GM21786 (cell line): ENCODE measurements around the gene CCDC137.
"Not testable (repeated sequence)": the region's sequence is repeated elsewhere in the genome, so short reads cannot be mapped to it uniquely, and the experiment has no call there.

Experiments
- ATAC-seq: cut with Tn5 transposase; IDR thresholded peaks from one replicate; pipeline ENCODE4 v1.9.1; 2021; ENCODE audit not compliant: unreplicated experiment

CCDC137 gene

GRCh38 chr17:81648707-81649085 is 17.8 kb upstream of the CCDC137 start:
- ATAC-seq = no peak

- ATAC-seq = no peak
Observed at GRCh38 chr17:81650951-81651350, 15.6 kb upstream of the CCDC137 start.

DNA sequence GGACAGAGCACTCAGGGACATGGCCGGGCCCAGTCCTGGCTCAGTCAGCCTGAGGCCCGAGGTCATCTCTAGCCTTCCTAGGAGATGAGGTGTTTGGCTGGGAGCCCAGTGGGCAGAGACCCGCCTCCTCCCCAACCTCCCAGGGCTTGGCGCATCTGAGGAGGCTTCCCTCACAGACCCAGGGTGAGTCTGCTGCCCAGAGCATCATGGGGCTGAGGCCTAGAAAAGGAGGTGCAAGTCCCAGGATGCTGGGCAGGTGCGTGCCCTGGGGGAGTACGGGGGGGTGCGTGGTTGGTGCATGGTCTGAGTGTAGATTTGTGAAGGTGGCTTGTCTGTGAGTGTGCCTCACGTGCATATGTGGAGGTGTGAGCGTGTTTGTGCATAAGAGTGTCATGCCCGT is 14.8 kb upstream of the CCDC137 start:
- no peak for ATAC-seq

- ATAC-seq = no peak
Observed at GRCh38 chr17:81652906-81653771, 13.4 kb upstream of the CCDC137 start.

DNA sequence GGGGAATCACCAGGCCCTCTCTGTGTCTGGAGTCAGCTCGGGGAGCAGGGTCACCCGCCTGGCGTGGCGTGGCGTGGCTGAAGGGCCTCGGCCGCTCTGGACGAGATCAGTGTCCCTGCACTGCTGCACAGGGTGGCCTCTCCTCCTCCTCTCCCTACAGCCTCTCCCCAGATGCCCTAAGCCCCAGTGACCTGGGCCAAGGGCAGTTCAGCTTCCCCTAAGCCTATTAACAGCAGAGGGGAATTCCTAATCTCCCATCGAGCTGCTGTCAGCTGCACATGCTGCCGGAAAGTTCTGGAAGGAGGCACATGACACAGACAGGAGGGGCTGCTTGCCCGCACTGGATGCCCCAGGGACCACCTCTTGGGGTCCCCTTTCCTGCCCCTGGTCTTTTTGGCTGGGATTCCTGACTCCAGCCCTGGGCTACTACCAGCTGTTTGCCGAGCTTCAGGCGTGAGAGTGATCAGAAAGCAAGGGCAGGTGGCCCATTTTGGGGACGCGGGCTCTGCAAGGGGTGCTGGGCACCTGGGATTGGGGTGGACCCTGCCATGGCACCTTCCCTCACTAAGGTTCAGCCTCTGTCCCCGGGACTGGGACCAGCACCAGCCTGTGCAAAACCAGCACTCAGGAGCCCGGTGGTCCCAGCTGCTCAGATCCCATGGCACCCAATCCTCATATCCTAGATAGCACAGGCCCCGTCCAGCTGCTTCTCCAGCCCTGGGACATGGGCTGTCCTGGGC is 11.0 kb upstream of the CCDC137 start:
- ATAC-seq = no peak

GRCh38 chr17:81656118-81656743 is 10.3 kb upstream of the CCDC137 start, which contains the start of gene PDE6G:
Gene PDE6G, minus strand, starts transcription at chr17:81656542. Its CDS starts 3,237 bp downstream, at chr17:81653305.
- ATAC-seq = no peak

DNA sequence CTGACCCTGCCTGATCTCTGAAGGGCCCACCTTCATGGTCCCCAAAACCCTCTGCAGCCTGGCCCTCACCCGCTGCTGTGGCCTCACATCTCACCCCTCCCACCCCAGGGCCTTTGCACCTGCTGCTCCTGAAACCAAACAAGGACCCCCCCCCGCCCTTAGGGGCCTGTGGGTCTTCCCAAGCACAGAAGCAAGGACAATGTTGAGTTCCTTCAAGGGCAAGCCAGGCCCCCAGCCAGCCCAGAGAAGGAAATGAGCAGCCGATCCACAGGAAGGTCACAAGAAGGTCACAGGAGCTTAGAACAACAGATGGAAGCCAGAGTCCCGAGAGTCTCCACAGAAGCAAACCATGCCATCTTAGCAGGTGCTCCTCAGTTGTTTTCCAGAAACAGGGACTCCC is 9.7 kb upstream of the CCDC137 start:
- ATAC-seq = no peak

DNA sequence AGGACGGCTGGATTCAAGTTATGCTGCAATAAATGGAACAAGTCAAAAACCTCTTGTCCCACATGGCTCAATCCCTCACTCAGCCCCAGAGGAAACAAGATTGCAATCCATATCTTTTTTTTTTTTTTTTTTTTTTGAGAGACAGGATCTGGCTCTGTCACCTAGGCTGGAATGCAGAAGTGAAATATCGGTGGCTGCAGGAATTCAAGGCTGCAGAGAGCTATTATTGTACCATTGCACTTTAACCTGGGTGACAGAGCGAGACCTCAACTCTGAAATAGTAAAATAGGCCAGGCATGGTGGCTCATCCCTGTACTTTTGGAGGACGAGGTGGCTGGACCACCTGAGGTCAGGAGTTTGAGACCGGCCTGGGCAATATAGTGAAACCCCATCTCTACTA is 7.5 kb upstream of the CCDC137 start:
- no peak for ATAC-seq

- ATAC-seq = no peak
Observed at GRCh38 chr17:81660441-81660840, 6.1 kb upstream of the CCDC137 start.

DNA sequence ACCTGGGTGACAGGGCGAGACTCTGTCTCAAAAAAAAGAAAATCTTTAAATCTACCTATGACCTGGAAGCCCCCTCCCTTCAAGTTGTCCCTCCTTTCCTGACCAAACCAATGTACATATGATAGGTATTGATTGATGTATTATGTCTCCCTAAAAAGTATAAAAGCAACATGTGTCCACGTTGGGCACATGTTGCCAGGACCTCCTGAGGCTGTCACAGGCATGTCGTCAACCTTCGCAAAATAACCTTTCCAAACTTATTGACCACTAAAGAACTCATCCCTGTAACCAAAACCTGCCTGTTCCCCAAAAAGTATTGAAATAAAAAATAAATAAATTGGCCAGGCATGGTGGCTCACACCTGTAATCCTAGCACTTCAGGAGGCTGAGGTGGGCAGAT is 4.5 kb upstream of the CCDC137 start:
- ATAC-seq = no peak

- no peak for ATAC-seq
Observed at GRCh38 chr17:81664051-81664470, 2.5 kb upstream of the CCDC137 start.

- ATAC-seq = no peak
Observed at GRCh38 chr17:81665205-81666091, 1.1 kb upstream of the CCDC137 start.

- peak; percentile 4 for ATAC-seq
Observed at GRCh38 chr17:81666092-81666341, 520 bp upstream of the CCDC137 start.

DNA sequence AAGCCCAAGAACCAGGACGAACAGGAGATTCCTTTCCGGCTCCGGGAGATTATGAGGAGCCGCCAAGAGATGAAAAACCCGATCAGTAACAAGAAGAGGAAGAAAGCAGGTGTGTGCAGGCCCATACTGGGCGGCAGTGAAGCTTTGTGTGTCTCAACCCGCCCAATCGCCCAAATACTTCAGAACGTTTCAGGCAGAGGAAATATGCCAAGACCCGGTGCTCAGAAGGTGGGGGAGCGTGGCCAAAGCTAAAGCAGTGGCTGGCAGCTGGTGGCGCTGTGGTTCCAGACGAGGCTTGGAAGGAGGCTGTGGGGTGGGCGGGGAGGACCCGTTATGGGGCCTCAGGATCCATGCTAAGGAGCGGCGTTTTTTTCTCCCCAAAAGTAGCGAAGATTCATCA is 1.2 kb downstream of the CCDC137 start:
- no peak for ATAC-seq

- ATAC-seq = no peak
Observed at GRCh38 chr17:81672504-81672903, 6.0 kb downstream of the CCDC137 start.

- ATAC-seq = no peak
Observed at GRCh38 chr17:81672954-81673353, 6.4 kb downstream of the CCDC137 start.

GRCh38 chr17:81673561-81674258 is 7.2 kb downstream of the CCDC137 start:
- no peak for ATAC-seq

DNA sequence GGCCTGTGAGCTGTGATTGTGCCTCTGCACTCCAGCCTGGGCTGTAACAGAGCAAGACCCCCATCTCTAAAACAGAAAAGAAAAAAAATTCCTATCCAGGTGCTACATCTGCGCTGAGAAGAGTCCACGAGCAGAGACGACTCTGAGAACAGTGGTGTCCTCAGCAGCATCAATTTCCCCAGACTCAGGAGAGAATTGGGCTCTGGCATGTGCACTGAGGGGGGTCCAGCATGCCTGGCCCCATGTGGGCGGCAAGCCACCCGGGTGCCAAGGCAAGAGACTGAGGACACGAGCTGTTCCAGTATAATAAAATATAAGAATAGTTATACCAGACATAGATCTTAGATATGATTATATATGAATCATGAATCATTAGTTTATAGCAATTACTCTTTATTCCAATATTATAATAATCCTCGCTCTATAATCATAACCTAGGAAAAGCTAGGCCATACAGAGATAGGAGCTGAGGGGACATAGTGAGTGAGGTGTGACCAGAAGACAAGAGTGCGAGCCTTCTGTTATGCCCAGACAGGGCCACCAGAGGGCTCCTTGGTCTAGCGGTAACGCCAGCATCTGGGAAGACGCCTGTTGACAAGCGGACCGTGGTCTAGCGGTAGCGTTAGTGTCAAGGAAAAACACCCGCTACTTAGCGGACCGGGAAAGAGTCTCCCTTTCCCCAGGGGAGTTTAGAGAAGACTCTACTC is 9.1 kb downstream of the CCDC137 start:
- ATAC-seq = not testable (repeated sequence)

DNA sequence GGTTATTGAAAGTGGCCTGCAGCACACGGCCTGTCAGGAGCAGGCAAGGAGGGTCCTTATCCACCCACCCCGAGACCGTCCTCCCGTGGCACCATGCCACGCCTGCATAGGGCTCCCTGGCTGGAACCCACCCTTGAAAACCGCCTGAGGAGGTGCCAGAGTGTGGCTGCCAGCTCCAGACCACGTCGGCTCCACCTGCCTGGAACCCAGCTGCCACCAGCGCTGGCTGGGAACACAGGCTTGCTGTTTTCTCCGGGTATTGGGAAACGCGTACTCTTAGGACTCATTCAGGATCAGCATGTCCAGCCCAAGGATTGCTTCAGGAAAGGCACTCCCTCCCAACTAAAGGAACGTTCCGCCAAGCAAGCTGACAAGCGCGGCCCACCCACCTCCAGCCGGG is 10.4 kb downstream of the CCDC137 start:
- no peak for ATAC-seq

GRCh38 chr17:81680150-81680549 is 13.6 kb downstream of the CCDC137 start:
- ATAC-seq = no peak
